Endothelial cell of hepatic sinusoid (primary cell): ENCODE data around the gene SOX30.

Source experiments
- in situ Hi-C: cut with HindIII; loops from 2 replicates; pipeline ENCODE4 v1.10.0; 2017; ENCODE audit warnings: low sequenced_read_pairs

SOX30 gene

DNA sequence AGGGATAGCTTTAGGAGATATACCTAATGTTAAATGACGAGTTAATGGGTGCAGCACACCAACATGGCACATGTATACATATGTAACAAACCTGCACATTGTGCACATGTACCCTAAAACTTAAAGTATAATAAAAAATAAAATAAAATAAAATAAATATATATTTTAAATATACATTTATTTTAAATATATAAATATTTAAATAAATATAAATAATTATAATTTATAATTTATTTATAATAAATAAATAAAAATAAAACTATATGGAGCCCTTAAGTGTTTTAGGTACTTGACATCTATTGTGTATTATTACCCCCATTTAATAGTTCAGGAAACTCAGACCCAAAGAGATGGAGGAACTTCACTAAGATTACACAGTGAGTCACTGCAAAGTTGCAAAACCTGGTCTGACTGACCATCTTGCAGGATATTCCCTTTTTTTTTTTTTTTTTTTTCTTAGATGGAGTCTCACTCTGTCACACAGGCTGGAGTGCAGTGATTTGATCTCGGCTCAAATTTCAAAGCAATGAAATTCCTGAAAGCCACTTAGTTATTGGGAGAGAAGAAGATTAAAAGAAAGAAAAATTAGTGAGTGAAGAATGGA, 13.3 kb upstream of the SOX30 start:
- in situ Hi-C loops: no loop called here

DNA sequence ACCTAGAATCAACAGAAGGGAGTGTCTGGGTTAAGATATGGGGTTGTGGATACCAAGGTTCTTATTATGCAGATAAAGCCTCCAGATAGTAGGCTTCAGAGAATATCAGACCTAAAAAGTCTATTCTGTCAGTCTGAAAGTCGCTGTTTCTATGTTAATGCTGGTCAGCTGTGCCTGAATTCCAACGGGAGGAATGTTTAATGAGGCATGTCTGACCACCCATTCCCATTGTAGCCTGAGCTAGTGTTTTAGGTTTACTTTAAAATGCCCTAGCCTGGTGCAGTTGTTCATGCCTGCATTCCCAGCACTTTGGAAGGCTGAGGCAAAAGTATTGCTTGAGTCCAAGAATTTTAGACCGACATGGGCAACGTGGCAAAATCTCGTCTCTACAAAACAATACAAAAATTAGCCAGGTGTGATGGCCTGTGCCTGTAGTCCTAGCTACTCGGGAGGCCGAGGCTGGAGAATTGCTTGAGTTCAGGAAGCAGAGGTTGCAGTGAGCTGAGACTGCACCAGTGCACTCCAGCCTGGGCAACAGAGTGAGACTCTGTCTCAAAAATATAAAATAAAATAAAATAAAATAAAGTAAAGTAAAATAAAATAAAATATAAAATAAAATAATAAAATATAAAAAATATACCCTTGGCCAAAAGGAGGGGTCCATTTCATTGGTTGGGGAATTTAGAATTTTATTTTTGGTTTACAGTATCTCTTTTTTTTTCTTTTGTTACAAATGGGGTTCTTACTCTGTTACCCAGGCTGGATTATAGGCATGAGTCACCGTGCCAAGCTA, 7.8 kb upstream of the SOX30 start:
- in situ Hi-C loops: loop anchor here (5.0 kb wide), 1 partner anchor 53 kb away; no protein-coding TSS in a partner anchor

DNA sequence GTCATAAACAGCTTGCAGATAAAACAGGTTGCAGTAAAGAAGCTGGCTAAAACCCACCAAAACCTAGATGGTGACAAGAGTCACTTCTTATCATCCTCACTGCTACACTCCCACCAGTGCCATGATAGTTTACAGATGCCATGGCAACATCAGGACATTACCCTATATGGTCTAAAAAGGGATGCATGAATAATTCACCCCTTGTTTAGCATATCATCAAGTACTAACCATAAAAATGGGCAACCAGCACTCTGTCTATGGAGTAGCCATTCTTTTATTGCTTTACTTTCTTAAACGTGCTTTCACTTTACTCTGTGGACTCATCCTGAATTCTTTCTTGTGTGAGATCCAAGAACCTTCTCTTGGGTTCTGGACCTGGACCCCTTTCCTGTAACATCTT, 6.7 kb upstream of the SOX30 start:
- in situ Hi-C loops: no loop called here

DNA sequence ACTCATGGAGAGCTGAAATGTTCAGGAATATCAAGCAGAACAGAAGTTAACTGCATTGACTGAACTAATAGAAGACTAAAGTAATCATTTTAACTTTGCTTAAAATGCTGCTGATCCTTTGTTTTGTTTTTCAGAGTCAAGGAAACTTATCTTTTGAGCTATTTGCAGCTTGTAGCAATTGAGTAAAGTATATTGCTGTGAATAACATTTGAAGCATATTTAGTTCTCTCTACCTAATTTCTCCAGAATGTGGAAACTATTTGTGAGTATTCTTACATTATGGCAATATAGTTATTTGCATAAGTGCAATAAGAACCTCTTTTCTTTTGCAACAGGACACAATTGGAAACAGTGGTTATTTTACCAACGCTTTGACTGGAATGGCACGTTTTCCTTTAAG, 5.3 kb upstream of the SOX30 start:
- in situ Hi-C loops: no loop called here

DNA sequence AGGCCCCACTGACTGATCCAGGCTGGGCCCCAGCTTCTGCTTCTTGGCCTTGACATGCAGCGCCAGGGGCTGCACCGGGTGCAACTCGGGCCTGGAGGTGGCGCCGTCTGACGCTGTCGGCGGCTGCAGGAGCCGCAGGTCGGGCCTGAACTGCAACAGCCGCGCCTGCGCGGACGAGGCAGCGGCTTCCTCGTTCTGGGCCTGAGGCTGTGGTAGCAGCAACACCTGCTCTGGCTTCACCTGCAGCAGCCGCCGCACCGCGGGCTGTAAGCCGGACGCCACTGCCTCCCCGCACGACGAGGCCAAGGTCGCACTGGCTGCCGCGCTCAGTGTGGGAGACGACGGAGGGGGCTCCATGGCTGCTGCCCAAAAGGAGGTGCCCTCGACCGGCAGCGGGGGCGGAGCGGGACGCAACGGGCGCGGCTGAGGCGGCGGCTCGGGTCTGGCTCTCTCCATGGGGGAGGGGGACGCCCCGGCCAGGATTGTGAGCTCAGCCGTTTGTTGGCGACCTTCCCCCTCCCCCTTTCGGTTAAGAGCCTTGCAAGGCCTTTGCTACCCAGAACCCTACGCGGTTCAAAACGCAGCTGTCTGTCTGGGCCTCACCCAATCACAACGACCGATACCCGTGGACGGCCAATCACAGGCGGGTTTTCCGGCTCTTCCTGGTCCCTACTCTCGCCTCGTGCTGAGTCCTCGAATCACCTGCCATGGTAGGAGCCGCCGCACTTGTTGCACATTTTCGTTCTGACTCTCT, 438 bp downstream of the SOX30 start:
- in situ Hi-C loops: no loop called here

DNA sequence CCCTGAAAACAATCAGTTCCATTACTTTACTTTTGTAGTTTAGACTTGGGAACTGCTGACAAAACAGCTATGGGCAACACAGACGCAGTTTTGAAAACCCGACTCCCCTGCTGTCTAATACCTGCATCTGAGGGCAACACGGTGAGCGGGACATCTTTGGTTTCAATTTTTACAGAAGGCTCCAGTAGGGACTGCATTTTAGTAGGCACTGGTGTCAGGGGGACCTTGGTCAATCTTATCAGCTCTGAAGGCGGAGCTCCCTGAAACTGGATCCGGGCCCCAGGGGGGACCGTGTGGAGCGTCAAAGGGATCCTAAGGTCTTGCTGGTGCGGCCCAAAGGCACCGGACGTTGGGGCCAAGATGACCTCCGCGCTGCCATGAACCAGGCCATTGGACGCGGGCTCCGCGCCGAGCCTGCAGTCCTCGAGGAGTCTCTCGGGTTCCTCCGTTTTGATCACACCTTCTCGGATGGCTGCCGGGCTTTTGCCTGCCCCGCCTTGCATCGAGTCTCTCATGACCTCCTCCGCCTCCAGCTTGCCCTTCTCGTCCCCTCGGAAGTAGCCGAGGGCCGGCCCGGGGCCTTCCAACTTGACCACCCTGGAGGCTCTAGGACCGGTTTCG, 1.1 kb downstream of the SOX30 start:
- in situ Hi-C loops: no loop called here

DNA sequence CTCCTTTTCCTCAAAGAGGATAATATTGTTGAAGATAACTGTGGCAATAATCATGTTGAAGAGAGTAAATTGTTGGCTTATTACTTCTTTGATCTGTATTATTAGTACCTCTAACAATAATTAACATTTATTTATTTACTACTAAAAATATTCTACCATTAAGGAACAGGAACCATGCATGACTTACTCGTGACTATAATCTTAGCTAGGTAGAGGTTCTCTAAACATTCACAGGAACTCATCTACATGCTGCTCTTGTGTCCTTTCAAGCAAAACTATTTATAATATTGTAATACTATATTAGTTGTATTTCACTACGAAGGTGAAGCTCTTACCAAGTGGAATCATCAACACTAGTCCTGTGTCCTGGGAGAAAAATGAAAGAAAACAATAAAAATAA, 3.1 kb downstream of the SOX30 start:
- in situ Hi-C loops: no loop called here

DNA sequence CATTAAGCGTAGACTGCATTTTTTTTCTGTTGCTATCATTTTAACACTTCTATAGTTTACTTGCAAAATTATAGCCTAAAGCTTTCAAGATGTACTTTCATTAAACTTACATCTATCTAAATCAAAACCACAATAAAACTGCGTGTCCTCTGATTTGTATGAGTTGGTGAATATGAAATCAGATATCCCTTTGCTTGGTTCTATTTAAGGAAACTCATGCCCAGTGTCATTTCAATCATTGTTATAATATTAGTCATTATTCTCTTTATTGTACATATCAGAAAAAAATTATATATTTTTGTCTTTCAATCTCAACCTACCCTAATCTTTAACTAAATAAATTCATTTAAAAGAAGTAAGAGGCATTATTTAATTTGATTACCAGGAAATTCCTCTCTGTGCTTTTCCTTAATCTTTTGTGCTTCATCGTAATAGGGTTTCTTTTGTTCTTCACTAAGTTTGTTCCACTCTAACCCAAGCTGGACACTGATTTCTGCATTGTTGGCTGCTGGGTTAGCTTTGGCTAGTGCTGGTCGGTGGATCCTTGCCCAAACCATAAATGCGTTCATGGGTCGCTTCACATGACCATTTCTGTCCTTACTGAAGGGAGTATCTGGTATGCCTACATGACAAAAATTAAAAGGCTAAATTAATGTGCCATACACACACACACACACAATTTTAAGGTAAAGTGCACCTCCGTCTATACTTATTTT, 3.8 kb downstream of the SOX30 start:
- in situ Hi-C loops: no loop called here

DNA sequence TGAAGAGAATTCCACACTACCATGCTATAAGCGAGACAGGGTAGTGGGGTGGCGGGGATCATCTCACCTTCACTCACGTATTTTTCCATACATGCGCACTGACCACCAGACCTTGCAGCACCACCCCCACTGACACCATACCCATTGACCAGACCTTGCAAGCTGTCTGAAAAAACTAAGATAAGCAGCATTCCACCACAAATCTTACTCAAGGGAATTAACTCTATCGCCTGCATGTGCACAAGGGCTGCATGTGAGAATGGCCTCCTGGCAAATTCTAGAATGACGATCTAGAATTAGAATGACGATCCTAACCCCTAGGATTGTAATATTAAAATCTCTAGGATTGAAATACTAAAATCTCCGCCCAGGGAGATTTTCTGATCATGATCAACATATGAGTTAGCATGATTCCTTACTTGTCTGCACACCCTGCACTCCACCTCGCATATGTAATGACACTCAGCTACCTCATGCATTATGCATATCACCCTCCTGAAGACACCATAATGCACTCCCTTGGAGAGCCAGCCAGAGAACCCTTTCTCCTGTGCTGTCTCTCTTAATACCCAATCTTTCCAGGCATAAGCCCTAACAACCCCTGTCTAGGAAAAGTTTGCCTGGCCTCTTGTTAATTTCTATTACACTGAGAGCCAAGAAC, 11.7 kb downstream of the SOX30 start:
- in situ Hi-C loops: no loop called here

DNA sequence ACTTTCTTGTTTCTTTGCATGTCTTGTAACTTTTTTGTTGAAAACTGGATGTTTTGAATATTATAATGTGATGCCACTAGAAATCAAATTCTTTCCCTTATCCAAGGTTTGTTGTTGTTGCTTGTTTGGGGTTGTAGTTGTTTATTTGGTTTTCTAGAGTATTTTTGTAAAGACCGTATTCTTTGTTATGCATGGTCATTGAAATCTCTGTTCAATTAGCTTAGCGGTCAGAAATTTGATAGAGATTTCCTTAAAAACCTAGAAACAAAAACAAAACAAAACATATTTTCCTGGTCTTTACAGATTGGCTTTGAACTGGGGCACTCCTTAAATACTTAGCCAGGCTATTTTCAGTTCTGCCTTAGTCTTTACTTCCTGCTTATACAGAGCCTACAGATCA, 21.9 kb downstream of the SOX30 start:
- in situ Hi-C loops: no loop called here

DNA sequence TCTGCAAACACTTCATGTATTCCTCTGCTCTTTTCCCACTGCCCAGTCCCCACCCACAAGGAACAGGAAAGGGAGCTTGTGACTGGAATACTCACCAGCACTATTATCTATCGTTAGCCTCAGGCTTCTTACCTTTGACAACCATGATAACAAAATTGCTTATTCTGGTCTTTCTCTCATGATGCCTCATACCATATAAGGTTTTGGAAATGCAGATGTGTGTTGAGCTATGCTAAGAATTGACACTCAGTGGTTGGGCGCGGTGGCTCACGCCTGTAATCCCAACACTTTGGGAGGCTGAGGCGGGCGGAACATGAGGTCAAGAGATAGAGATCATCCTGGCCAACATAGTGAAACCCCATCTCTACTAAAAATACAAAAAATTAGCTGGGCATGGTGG, 25.4 kb downstream of the SOX30 start:
- in situ Hi-C loops: no loop called here

DNA sequence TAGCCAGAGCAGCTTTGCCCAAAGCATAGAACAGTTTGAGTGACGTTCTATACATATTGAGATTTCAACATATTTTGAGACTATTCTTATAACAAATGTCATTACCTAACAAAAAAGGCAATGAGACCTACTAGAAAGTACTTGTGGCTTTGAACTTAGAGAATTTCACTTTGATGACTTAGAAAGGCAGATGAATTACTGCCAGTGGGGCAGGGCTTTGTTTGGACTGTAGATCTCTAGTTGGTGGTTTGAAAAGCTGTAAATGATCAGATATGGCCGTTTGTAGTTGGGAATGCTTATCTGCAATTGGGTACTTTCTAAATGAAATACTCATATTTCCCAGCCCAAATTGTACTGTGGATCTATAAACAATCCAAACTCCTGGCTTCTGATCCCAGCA, 28.1 kb downstream of the SOX30 start:
- in situ Hi-C loops: no loop called here

DNA sequence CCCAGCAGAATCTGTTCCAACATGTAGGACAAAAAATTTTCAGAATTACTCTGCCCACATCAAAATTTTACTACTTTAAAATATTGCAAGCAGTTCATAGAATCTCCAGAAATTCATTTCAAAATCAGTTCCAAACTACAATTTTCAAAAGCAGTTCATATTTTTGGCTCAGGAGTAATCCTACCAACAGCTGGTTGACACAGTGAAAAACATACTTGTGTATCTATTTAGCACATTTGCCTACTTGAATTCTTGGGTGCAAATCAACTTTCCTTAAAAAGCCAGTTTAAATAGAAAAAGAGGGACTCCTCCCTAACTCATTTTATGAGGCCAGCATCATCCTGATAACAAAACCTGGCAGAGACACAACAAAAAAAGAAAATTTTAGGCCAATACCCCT, 31.5 kb downstream of the SOX30 start:
- in situ Hi-C loops: no loop called here

DNA sequence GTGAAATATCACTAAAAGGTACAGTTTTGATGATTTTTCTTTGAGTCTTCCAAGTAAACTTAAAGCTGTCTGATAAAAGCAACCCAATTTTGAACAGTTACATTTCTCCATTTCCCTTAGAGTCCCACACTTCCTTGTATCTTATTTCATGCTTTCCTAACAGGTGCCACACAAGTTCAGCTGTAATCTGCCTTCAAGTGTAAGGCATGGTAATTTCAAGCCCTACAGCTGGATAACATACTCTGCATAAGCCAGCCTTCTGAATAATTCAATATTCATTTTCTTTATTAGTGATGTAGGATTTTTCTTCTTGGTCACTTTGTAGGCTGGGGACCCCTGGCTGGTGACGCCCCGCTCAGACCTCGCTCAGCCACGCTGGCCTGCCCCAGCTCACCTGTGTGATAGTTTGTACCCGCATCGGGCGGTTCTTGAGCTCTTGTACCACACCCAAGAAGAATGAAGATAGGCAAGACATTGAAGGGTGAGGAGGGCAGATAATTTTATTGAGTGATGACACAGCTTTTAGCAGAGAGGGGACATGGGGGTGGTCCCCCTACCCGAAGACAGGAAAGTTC, 34.0 kb downstream of the SOX30 start:
- in situ Hi-C loops: no loop called here

DNA sequence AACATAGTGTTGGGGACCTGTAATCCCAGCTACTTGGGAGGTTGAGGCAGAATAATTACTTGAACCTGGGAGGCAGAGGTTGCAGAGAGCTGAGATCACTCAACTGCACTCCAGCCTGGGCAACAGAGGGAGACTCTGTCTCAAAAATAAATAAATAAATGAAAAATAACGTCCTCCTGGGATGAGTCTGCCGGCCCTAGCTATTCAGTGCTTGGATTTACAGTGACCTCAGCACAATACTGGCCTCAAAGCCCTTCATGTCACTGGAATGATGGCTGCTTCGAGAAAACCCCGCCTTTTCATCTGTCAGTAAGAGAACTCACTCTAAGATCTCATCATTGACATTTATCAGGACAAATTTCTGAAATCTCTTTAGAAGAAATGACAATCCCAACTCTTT, 35.5 kb downstream of the SOX30 start:
- in situ Hi-C loops: no loop called here

DNA sequence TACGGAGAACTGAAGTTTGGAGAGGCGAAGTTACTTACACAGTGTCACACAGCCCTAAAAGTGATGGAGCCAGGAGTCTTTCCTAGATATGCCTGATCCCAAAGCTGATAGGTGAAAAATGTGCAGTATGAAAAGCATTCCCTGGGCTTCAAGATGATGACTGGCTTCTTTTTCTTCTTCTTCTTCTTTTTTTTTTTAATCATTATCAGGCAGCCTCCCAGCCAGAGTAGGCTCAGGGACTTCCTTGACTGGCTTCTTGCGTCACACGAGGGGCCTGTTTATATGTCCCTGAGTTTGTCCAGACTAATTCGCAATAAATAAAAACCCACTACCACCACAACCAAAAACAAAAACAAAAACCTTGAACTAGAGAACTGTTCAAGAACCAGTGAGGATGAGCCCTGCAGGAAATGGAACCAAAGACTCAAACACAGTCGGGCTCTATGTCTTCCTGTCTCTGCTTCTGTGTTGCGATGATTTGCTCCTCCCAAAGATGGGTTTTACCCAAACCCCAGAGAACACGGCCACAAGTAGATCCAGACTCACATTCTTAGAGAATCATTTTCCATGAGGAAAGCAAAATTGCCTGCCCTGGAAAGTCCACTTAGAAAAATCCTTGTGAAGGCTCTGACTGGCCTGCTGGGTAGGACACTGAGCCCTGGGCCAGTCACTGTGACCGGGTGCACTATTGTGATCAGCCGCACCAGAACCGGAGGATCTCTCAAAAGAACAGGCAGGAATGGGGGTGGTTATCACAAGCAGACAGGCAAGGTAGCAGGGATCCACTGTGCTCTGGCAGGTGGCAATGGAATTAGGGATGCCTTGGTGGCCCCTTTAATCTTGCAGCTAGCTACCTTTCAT, 38.6 kb downstream of the SOX30 start:
- in situ Hi-C loops: no loop called here

DNA sequence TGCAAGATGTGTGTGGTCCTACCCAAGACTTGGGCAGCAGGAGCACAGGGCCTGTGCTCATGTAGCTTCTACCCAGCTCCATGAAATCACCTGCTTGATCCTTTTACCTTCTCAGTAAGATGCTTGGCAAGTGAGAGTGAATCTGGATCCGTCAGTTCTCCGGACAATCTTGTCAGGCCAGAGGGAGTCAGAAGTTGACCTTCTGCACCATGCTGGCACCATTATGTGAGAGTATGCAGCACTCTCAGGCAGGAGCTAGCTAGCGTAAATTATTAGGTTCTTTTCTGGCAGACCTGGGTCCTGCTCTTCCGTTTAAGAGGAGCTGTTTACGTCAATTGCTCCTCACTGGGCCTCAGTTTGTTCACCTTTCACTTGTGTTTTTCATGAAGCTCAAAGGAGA, 39.7 kb downstream of the SOX30 start:
- in situ Hi-C loops: no loop called here

DNA sequence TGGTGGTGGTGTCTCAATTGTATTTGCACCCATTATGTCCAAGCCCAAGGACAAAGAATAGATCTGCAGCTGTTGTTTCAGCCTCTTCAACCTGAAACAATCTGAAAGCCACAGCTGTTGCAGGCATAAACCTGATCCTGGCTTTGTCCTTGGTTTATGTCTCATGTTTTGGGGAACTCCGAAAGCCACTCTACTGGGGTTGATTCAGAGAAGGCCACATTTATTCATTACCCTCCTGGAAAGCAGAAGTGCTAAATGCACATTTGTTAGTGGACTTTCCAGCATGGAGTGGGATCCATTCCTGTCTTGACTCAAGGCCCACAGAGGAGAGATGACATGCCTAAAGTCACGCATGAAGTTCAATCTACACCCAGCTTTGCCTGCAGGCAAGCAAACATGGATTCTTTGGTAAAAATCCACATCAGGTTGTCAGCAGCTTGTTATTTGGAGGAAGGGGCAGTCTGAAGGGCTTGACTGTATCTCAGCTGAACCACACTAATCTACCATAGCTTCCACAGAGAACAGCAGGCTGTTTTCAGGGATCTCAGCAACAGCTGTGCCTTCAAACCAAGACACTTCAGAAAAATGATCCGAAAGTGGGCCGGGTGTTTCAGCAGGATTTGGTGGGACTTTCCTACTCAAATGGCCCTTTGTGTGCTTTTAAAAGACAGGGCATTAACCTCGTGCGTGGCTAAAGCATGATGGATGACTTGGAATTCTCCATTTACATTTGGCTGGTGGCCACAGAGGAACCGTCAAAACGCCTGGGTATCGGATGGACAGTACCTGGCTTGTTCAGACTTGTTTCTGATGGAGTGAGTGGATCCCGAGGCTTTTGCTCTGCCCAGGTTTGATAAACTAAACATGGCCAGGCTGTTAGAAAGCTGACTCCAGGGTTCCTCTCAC, 40.4 kb downstream of the SOX30 start:
- in situ Hi-C loops: no loop called here
